ENCODE results near the gene RHOBTB3.
A peak's percentile ranks its signal among the peaks of the same experiment; 100 is the strongest.
"Not testable (repeated sequence)": the region's sequence is repeated elsewhere in the genome, so short reads cannot be mapped to it uniquely, and the experiment has no call there.

Gene RHOBTB3

DNA sequence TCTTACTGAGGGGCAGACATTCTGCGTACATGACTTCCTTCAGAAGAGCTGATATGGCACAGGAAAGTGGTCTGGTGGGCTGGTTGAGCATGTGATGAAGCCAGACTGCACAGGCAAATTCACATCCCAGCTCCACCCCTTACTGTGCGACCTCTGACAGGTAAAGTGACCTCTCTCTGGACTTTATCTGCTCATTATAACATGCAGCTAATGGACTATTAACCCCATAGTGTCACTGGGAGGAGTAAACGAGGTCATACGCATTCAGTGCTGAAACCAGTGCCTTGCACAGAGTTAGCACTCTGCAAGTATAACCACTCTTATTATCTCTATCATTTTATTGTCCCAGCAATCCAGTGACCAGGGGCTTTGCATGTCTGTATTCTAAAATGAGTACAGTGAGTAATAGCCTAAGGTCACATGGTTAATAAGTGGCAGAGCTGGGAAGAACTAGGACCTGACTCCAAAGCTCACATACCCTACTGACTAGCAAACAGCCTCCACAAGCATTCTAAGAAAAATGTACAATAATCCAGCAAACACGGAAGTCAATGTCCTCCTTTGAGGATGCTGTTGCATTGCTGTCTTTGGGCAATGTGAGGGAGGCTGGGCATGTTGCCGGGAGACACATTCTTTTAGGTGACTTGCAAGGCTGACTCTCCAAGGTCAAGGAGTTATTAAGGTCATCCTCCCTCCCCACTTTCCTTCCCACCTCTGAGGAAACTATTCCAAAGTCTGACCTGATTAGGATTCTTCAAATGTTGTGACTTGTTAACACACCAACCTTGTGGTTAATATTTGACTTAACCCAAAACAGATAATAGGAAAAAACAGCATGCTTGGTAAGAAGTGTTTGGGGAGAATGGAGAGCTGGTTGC is 72.4 kb downstream of the RHOBTB3 start:
- DNase-seq: no peak

- no peak for DNase-seq
Measured at GRCh38 chr5:95804736-95805539, 73.8 kb downstream of the RHOBTB3 start.

GRCh38 chr5:95806687-95807086 is 75.6 kb downstream of the RHOBTB3 start:
- DNase-seq: no peak

DNA sequence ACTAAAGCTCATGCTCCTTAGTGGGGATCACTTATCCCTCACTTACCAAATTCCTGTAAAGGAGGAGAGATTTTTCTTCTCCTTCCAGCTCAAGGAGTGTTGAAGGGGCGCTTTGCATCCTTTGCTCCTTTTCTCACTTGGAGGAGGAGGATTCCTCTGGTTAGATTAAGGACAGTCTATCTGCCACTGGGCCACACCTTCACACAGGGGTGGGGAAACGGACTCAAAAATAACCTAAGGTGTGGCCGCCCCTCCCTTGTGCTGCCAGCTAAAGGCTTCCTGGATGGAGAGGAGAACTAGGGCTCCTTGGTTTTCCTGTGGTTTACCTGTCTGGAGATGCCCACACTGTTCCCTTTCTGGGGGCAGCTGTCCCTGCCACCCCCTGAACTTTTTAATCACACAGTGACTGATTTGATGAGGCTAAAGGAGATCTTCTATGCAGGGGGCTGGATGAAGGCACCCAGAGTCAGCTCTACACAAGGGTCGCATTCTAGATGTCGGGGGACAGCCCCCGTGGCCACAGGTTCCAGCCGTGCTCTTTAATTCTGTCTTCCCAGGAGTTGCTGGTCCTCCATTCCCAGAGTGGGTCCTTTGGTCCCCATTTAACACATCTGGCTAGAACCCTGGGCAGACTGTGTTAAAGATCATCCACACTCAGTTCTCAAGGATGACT is 77.0 kb downstream of the RHOBTB3 start:
- no peak for DNase-seq

- DNase-seq: no peak
Measured at GRCh38 chr5:95808686-95809413, 77.7 kb downstream of the RHOBTB3 start.

DNA sequence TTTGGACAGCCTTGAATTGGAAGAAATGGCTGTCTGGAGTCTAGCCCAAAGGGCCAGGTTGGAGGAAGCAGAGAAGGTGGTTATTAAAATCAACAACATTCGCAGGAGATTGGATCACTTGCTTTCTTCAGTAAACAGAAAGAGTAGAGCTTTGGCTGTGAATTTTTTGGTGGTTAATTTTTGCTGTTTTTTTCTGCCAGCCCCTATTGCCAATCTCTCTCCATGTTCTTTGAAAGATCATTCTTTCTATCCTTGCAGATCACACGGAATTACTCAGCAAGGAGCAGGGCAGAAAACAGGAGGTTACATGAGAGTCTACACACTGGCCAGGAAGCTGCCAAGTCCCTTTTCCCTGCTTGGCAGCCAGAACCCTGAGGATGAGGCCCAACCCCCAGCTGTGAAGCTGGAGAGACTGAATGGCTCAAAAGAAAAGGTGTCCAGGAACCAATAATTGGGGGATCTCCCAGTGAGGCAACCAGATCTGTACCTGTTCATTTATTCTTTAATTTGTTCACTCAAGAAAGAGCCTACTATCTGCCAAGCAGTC is 78.4 kb downstream of the RHOBTB3 start:
- DNase-seq: no peak

DNA sequence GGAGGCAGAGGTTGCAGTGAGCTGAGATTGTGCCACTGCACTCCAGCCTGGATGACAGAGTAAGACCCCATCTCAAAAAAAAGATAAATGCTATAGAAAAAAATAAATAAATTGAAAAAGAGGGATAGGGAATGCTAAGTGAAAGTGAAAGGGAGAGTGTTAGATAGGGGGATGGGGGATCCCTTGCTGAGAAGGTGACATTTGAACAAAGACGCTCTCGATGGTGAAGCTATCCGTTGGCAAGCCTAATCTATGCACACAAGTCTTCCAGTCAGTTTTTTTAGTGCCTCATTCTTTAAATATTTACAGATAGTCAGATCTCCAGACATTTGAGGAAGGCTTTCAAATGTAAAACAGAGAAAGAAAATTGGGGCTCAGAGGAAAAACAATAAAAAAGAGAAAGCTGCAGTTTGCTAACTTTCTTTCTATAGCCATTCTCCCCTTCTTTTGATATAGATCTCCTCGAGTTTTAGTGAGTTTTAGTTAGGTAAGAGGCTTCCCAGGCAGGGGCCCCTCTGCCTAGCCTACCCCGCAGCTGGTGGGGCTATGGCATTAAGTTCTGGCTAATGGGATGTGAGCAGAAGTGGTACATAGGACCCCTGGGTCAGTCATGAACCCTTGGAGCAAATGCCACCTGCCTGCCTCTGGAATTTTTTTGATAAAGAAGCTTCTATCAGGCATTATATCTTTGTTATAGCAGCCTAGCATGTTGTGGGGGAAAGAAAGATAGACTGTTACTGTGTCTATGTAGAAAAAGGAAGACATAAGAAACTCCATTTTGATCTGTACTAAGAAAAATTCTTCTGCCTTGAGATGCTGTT is 79.4 kb downstream of the RHOBTB3 start:
- no peak for DNase-seq

DNA sequence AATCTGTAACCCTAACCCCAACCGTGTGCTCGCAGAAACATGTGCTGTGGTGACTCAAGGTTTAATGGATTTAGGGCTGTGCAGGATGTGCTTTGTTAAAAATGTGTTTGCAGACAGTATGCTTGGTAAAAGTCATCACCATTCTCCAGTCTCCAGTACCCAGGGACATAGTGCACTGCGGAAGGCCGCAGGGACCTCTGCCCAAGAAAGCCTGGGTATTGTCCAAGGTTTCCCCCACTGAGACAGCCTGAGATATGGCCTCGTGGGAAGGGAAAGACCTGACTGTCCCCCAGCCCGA is 79.9 kb downstream of the RHOBTB3 start:
- DNase-seq: not testable (repeated sequence)

DNA sequence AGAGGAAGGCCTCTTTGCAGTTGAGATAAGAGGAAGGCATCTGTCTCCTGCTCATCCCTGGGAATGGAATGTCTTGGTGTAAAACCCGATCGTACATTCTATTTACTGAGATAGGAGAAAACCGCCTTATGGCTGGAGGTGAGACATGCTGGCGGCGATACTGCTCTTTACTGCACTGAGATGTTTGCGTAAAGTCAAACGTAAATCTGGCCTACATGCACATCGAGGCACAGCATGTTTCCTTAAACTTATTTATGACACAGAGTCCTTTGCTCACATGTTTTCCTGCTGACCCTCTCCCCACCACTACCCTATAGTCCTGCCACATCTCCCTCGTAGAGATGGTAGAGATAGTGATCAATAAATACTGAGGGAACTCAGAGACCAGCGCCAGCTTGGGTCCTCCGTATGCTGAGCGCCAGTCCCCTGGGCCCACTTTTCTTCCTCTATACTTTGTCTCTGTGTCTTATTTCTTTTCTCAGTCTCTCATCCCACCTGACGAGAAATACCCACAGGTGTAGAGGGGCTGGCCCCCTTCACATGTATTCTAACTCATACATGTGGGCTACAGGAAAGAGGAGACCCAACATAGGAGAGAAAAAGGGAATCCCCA is 80.4 kb downstream of the RHOBTB3 start:
- DNase-seq: not testable (repeated sequence)

- DNase-seq: no peak
Measured at GRCh38 chr5:95812074-95812471, 80.9 kb downstream of the RHOBTB3 start.

GRCh38 chr5:95813035-95813434 is 81.9 kb downstream of the RHOBTB3 start:
- DNase-seq: not testable (repeated sequence)

DNA sequence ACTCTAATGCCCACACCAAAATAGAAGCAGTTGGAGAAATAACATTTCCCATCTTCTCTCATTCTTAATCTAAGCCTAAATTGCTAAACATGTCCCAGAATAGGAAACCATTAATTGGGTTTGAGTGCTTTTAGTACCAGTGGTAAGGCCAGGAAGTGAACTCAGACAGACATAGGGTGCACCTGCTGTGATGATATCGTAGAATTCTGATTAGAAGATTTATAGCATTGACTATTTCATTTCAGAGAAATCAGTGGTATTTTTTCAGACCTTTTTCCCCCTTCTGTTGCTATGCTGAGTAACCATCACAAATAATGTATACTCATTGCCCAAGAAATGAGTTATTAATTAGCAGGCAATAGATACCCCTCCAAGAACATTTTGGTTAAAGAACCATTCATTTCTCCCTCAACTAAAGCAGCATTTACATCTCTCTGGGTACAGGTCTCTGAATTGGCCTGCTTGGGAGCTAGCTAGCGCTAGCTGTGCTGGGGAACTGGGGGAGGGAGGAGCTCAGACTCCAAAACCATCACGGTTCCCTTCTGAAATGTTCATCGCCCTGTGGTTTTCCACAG is 84.1 kb downstream of the RHOBTB3 start:
- no peak for DNase-seq

DNA sequence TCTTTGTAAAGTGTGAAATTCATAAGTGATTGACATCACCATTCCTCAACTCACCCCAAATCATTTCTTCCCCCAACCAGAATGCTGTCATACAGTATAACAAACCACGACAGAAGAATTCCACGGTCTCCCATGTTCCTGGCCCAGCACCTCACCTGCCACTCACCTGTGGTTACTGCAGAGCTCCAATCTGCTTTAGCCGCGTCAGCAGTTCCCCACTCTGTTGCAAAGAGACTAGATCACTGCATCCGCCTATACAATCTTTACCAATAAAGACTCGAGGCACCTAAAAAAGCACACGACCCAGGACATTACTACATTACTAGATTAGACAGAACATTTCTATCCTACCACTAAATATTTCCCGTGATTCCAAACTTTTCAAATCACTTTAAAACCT is 85.2 kb downstream of the RHOBTB3 start:
- DNase-seq: no peak

DNA sequence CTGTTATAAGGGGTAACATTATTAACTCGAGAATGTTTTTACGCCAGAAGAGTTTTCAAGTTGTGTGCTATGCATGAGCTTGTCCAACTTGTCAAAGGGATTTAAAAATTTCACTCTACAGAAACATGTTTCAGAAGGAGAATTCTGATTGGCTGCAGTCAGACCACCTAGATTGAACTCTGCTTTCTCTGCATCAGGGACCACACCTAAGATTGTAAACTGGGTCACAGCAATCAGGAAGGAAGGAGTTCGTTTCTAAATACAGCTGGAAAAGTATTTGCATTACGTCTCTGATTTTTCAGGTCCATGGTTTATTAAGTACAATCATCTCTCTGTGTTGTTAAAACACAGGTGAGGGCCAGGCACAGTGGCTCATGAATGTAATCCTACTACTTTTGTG is 85.6 kb downstream of the RHOBTB3 start:
- DNase-seq: no peak

GRCh38 chr5:95817430-95817829 is 86.3 kb downstream of the RHOBTB3 start:
- no peak for DNase-seq

- no peak for DNase-seq
Measured at GRCh38 chr5:95818181-95819147, 87.3 kb downstream of the RHOBTB3 start.

DNA sequence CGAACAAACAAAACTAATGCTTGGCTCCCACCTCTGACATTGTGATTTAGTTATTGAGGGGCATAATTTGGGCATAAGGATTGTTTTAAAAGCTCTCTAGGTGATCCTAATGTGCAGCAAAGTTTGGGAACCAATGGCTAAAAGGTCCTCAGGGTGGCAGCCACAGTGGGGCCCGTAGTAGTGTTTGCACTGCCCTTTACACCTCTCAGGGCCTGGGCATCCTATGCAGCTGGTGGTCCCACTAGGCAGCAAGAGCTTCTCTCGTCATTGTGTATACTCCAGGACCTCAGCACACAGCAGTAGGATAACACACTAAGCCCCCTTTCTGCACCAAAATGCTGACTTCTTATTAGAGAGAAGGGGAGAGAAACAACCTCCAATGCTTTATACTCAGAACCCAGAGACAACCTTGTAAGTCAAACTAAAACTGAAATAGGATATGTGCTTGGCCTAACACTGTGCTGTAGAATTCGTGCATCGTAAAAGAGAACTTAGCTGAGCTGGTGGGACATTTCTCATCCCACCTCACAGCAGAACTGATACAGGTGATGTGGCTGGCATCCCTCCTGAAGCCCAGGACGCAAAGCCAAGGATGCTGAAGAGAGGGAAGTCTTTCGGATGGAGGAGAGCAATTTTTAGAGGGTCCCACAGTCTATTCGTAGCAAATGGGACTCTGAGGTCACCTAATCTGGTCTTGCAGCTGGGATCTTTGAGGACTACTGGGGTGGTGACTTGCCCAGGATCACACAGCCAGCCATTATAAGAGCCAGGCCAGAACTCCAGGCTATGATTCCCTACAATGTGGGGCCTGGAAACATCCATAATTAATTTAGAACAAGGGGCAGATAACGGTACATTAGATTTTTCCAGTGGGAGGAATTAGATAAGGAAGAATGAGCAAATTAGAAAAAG is 90.2 kb downstream of the RHOBTB3 start:
- no peak for DNase-seq

GRCh38 chr5:95822043-95822541 is 91.0 kb downstream of the RHOBTB3 start:
- DNase-seq: peak; percentile 81
